HCT116 (cell line): ENCODE results near the gene SLC51A.

ENCODE experiments used
- CEBPB ChIP-seq: IDR thresholded peaks from 2 replicates; pipeline ENCODE4 v1.6.1; 2012; ENCODE audit warnings: low read depth
- EZH2 ChIP-seq: fragments of 200-600 bp; sonication (generic); IDR thresholded peaks from 2 replicates; pipeline ENCODE4 v1.6.1; 2017; ENCODE audit warnings: antibody characterized with exemption, mixed run types
- POLR2A ChIP-seq: IDR thresholded peaks from 2 replicates; pipeline ENCODE4 v1.7.0; 2011; ENCODE audit warnings: borderline replicate concordance; ENCODE audit not compliant: insufficient read depth, insufficient read length; ENCODE audit errors: extremely low read depth
- POLR2AphosphoS5 ChIP-seq: IDR thresholded peaks from 2 replicates; pipeline ENCODE4 v1.6.1; 2011; ENCODE audit warnings: mild to moderate bottlenecking, low read depth, low read length, moderate library complexity
- RAD21 ChIP-seq: IDR thresholded peaks from 2 replicates; pipeline ENCODE4 v1.6.1; 2012; ENCODE audit warnings: low read depth, mild to moderate bottlenecking
- SIN3A ChIP-seq: IDR thresholded peaks from 2 replicates; pipeline ENCODE4 v1.6.1; 2012; ENCODE audit warnings: low read depth
- SP1 ChIP-seq: IDR thresholded peaks from 2 replicates; pipeline ENCODE4 v1.6.1; 2012; ENCODE audit warnings: low read depth
- ZFX ChIP-seq: fragments of 450-650 bp; IDR thresholded peaks from 2 replicates; pipeline ENCODE4 v1.6.1; 2017
- ZNF274 ChIP-seq: fragments of 200-500 bp; sonication (Bioruptor generic); IDR thresholded peaks from 2 replicates; pipeline ENCODE4 v1.6.1; 2014; ENCODE audit warnings: mild to moderate bottlenecking, low read depth, low read length, inconsistent platforms
- TF ChIP-seq, protein P1 (sequence below), 3 experiments: fragments of 200-600 bp in 1 of 3; sonication (generic) in 1 of 3; IDR thresholded peaks in 2 of 3; conservative IDR thresholded peaks in 1 of 3; 2 replicates each; pipeline ENCODE4 v1.5.1; 2012 to 2017; ENCODE audit warnings: low read depth in 2 of 3, low read length in 2 of 3, antibody characterized with exemption in 1 of 3, borderline replicate concordance in 1 of 3, control low read depth in 1 of 3, mild to moderate bottlenecking in 1 of 3, mixed read lengths in 1 of 3, mixed run types in 1 of 3, moderate library complexity in 1 of 3; ENCODE audit not compliant: insufficient read depth in 1 of 3
- TF ChIP-seq, protein P2 (sequence below): IDR thresholded peaks from 2 replicates; pipeline ENCODE4 v1.6.1; 2012

DNA sequence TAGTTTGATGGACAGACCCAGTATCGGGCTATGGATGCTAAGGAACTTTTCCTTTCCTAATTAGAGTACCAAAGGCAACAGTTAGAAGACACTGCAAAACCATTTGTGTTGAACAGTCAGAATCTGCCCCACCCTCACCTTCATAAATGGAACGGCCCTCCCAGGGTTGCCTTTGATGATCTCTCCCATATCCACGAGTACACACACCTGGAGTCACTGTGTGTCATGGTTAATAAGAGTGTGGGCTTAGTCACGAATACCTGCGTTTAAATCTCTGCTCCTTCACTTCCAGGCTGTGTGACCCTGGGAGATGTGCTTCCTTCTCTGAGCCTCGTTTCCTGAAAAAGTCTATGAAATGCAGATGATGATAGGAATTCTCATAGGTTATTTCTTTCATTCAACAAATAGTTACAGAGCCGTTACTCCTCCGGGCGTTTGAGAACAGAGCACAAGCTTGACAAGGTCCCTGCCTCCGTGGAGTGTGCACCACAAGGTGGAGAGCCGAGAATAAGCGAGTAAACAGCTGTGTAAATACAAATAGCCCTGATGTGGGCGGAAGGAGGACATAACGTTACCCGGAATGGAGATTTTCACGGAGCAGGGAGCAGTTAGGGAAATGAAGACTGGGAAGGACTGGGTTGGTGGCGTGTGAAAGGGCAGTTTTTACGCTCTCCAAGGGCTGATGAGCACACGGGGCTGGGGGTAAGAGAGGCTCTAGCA, 6.7 kb downstream of the SLC51A start:
- TF ChIP-seq, protein P1, sequence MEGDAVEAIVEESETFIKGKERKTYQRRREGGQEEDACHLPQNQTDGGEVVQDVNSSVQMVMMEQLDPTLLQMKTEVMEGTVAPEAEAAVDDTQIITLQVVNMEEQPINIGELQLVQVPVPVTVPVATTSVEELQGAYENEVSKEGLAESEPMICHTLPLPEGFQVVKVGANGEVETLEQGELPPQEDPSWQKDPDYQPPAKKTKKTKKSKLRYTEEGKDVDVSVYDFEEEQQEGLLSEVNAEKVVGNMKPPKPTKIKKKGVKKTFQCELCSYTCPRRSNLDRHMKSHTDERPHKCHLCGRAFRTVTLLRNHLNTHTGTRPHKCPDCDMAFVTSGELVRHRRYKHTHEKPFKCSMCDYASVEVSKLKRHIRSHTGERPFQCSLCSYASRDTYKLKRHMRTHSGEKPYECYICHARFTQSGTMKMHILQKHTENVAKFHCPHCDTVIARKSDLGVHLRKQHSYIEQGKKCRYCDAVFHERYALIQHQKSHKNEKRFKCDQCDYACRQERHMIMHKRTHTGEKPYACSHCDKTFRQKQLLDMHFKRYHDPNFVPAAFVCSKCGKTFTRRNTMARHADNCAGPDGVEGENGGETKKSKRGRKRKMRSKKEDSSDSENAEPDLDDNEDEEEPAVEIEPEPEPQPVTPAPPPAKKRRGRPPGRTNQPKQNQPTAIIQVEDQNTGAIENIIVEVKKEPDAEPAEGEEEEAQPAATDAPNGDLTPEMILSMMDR (IDR thresholded peaks at IDR 0.05 in 2 of 3, conservative IDR thresholded peaks at IDR 0.05 in 1 of 3; ENCODE audit: borderline replicate concordance in 1 of 3, insufficient read depth in 1 of 3, low read depth in 2 of 3, low read length in 2 of 3), result no peak
- TF ChIP-seq SP1 (no peak), POLR2A (no peak), SIN3A (no peak), EZH2 (no peak), POLR2AphosphoS5 (no peak), ZFX (no peak), CEBPB (no peak), ZNF274 (no peak), RAD21 (no peak)
- TF ChIP-seq, protein P2, sequence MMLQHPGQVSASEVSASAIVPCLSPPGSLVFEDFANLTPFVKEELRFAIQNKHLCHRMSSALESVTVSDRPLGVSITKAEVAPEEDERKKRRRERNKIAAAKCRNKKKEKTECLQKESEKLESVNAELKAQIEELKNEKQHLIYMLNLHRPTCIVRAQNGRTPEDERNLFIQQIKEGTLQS, result no peak
